Stomach (tissue), 4 donors: ENCODE measurements around the gene ALK.

ENCODE experiments used
- EP300 ChIP-seq: sonication (generic); formaldehyde crosslinking; IDR thresholded peaks from one replicate; pipeline ENCODE4 v1.6.1; 2017; ENCODE audit warnings: antibody characterized with exemption
- POLR2AphosphoS5 ChIP-seq, 3 donors: sonication (generic); formaldehyde crosslinking; IDR thresholded peaks; one replicate each; pipeline ENCODE4 v1.6.1; 2016; ENCODE audit warnings: antibody characterized with exemption in 3 of 3
- TF ChIP-seq, protein P1 (sequence below), 7 experiments: fragments of 450-650 bp in 4 of 7; fragments of 200-600 bp in 3 of 7; sonication (generic) in 3 of 7; IDR thresholded peaks; one replicate each; pipeline ENCODE4 v1.5.1; 2016 to 2019; ENCODE audit warnings: antibody characterized with exemption in 7 of 7, control low read depth in 2 of 7, mild to moderate bottlenecking in 1 of 7

DNA sequence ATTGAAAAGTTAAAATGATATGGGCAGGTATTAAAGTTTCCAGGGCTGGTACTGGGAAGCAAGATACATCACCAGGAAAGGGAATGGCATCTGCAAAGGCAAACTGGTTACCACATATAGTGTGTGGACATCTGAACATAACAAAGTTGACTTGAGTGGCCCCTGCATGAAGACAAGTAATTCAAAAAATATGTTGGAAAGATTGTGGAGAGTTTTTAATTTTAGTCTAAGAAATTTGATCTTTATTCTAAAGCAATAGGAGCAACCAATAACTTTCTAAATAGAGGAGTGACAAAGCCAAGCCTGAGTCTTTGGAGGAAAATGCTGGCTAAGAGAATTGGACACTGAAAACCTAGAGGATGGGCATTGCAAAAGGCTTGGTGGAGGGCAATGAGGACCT is 278.2 kb downstream of the ALK start:
- TF ChIP-seq EP300 (no peak), POLR2AphosphoS5 (IDR thresholded peaks at IDR 0.05) (no peak)
- TF ChIP-seq, protein P1, sequence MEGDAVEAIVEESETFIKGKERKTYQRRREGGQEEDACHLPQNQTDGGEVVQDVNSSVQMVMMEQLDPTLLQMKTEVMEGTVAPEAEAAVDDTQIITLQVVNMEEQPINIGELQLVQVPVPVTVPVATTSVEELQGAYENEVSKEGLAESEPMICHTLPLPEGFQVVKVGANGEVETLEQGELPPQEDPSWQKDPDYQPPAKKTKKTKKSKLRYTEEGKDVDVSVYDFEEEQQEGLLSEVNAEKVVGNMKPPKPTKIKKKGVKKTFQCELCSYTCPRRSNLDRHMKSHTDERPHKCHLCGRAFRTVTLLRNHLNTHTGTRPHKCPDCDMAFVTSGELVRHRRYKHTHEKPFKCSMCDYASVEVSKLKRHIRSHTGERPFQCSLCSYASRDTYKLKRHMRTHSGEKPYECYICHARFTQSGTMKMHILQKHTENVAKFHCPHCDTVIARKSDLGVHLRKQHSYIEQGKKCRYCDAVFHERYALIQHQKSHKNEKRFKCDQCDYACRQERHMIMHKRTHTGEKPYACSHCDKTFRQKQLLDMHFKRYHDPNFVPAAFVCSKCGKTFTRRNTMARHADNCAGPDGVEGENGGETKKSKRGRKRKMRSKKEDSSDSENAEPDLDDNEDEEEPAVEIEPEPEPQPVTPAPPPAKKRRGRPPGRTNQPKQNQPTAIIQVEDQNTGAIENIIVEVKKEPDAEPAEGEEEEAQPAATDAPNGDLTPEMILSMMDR (IDR thresholded peaks at IDR 0.05), result no peak
